WTC11 (cell line): Measurements from ENCODE around the gene CCSER1.

Experiments
- CTCF ChIP-seq: fragments of 200-600 bp; IDR thresholded peaks from 2 replicates; pipeline ENCODE4 v1.8.0; 2022; ENCODE audit warnings: antibody characterized with exemption
- PRRX2 ChIP-seq: fragments of 250-450 bp; sonication (Bioruptor Pico); IDR thresholded peaks from 2 replicates; pipeline ENCODE4 v1.8.0; 2021; ENCODE audit warnings: mild to moderate bottlenecking
- SMAD3 ChIP-seq: sonication (generic); formaldehyde crosslinking; IDR thresholded peaks from 2 replicates; pipeline ENCODE4 v1.8.0; 2022; ENCODE audit warnings: missing genetic modification reagents, mild to moderate bottlenecking, borderline replicate concordance
- SP1 ChIP-seq: sonication (generic); formaldehyde crosslinking; conservative IDR thresholded peaks from 2 replicates; pipeline ENCODE4 v1.8.1; 2022; ENCODE audit warnings: missing genetic modification reagents
- ZNF138 ChIP-seq: sonication (generic); formaldehyde crosslinking; conservative IDR thresholded peaks from 2 replicates; pipeline ENCODE4 v1.8.1; 2022; ENCODE audit warnings: mild to moderate bottlenecking, moderate library complexity, missing genetic modification reagents

- TF ChIP-seq SP1 (CRISPR knock-in tag) (no peak), CTCF (no peak), ZNF138 (no peak), SMAD3 (CRISPR knock-in tag) (no peak), PRRX2 (CRISPR knock-in tag) (no peak)
Observed at GRCh38 chr4:90281541-90282355, 154.6 kb downstream of the CCSER1 start.
